HG03095 (cell line): ENCODE measurements around the gene LHX5.

Experiments
- ATAC-seq: cut with Tn5 transposase; IDR thresholded peaks from one replicate; pipeline ENCODE4 v1.9.1; 2021; ENCODE audit warnings: moderate library complexity; ENCODE audit not compliant: unreplicated experiment

Gene LHX5

GRCh38 chr12:113478351-113479011 is 6.8 kb upstream of the LHX5 start:
- ATAC-seq = no peak

DNA sequence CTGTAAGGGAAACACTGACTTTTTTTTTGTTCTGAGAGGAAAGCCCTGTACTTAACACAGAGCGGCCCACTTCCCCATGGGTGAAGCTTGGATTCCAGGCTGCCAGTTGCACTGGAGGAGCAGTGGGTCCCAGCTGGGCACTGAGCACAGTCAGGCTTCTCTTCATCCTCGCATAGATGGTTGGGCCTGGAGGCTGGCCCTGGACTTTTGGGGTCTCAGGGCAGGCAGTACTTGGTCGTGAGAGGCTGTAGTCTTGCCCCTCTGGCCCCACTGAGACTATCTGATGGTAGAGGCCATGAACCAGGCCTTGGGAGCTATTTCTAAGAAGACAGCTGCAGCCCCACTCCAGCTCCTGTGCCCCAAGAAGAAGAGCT is 6.2 kb upstream of the LHX5 start:
- no peak for ATAC-seq

GRCh38 chr12:113477171-113477841 is 5.6 kb upstream of the LHX5 start:
- no peak for ATAC-seq

GRCh38 chr12:113476176-113476986 is 4.7 kb upstream of the LHX5 start:
- ATAC-seq = no peak

DNA sequence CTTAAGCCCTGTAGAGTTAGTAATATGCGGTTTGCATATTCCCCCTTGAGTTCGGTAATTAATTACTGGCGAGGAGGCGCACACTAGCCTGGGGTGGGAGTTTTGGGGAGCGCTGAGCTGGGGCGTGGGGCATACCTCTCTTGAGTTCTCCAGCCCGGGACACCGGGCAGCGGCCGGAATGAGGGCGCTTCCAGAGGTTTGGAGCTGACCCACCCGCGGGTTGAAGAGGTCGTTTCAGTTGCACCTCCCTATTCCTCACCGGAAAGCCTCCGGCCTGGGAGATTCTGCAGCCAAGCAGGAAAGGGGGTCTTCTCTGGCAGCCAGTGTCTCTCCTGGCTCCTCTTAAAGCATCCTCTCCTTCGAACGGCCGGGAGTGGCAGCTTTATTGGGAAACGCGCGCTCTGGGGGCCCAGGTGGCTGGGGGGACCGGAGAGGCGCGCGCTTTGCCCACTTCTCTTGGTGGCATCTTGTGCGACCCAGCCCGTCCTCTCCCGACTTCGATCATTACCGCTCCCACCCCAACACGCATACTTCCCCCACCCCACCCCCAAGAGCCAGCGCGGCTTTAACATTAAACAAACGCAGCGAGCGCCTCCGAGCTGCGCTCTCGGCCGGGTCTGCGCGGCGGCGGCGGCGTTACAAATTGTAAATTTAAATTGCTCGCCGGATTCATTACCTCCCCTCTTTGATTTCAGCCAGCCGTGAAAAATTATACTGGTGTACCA is 3.9 kb upstream of the LHX5 start:
- ATAC-seq = no peak

DNA sequence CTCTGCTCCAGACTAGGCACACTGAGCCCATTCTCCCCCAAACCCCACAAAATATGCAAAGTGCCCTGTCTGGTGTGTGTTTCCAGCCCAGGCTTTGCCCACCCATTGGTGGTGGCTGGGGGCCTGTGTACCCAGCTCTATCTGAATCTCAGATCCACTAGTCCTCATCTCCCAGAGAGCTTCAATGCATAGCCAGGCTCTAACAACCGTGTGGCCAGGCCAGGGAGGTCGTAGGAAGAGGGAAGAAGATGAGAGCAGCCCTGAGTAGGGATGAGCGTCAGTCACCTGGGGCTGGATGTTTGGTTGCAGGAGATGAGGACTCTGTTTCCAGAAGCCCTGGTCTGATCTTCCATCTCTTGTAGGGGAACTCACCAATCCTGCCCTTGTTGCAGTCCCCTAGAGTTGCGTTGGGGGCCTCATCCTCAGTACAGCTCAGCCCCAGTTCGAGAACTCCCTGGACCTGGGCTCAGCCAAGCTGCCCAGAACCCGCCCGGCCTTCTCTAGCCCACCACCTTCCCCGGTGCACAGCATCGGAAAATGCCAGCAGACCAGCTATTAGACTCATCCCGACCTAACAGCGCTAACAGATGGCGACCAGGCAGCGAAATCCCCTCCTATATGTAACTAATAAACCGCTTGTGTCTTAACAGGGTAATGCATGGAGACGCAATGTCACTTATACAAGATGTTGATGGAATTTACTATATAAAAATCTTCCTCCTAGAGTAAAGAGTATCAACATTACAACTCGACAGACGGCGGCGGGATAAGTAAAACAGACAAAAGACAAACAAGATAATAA is 3.2 kb upstream of the LHX5 start:
- ATAC-seq = no peak

DNA sequence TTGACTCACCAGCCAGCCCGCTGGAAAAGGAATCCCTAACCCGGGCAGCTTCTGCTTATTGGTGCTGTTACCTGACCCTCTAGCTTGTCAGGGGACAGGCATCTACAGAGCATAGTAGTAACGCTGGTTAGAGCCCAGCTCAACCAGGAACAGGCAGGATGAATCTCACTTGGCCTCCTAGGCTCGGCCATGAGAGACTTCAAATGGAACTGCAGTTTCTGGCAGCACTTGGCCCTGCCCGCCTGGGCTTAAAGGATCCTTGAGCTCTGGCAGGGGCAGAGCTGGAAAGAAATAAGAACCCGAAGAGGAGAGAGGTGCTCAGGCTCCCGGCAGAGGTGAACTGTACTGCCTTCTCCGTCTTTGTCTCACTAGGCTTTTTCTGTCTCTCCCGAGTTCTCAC is 2.3 kb upstream of the LHX5 start:
- ATAC-seq = no peak

DNA sequence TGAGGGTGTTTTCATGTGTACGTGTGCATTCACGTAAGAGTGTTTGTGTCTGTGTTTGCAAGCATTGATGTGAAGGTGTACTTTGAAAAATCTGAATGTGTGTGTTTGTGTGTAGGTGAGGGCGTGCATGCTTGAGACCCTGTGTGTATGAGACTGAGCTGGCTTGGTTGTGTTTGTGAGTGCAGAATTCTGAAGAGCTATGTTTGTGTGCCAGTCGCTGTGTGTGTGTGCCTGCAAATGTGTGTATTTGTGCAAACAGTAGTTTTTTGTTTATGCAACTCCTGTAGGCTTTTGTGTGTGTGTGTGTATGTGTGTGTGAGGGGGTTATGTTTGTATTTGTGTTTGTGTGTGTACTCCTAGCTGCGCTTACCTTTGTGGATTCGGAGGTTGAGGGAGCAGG is 1.7 kb upstream of the LHX5 start:
- ATAC-seq = no peak

GRCh38 chr12:113472191-113473121 is 785 bp upstream of the LHX5 start:
- no peak for ATAC-seq

DNA sequence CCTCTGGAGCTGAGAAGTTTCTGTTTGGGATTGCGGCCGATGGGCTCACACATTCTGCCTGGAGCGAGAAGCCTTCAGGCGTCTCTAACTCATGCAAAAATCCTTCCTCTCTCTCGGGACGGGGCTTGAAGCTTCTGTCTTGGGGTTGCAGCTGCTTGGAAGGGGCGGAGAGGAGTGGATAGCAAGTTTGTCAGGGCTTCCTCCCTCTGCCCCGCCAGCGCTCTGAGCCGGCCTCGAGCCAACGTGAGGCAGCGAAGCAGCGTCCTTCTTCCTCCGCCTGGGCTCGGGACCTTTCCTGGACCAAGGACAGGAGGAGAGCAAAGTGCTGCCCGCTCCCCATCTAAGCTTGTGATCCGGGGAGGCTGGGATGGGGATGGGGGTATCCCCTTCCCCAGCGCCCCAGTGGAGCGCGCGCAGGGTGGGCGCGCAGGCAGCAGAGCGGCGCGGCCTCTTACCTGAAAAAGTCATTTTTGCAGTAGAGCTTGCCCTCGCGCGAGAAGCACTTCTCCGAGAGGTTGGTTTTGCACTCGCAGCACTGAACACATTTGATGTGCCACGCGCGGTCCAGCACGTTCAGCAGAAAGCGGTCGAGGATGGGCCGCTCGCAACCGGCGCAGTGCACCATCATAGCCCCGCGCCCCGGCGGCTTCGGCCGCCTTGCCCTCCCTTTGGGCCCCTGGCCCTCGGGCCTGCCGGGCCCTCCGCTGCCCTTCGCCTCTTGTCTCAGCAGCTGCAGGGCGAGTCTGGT is 626 bp downstream of the LHX5 start:
- ATAC-seq = no peak

DNA sequence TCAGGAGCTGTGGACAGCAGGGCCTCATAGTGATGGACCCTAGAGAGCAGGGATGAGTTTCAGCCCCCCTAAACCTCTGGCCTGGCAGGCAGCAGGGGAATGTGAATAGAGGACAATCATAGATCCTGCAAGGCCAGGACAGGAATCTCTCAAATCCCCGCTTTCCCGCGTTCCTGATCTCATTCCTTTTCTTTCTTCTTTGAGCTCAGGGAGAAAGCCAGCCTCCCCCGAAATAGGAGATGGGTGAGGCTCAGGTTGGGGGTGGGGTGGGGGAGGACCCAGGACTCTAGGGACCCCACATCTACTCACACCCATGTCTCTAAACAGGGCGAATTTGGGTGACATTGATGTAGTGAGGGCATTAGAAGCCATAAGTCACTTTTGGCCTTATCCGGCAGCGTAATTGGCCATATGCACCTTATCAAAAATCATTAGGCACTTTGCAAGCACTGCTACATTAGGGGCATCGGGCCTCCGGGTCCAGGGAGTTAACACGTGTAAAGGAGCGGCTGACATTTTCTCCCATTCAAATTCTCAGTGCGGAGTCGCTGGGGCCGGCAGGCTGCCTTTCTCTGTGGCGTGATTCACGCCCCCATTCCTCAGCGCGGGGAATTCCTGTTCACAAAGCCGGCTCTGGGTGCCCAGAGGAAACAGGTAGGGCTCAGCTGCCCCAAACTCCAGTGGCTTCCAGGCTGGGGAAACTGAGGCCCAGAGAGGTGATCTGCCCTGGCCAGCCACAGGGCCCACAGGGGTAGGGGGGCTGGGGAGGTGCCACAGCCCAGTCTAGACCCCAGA is 1.5 kb downstream of the LHX5 start:
- ATAC-seq = no peak

DNA sequence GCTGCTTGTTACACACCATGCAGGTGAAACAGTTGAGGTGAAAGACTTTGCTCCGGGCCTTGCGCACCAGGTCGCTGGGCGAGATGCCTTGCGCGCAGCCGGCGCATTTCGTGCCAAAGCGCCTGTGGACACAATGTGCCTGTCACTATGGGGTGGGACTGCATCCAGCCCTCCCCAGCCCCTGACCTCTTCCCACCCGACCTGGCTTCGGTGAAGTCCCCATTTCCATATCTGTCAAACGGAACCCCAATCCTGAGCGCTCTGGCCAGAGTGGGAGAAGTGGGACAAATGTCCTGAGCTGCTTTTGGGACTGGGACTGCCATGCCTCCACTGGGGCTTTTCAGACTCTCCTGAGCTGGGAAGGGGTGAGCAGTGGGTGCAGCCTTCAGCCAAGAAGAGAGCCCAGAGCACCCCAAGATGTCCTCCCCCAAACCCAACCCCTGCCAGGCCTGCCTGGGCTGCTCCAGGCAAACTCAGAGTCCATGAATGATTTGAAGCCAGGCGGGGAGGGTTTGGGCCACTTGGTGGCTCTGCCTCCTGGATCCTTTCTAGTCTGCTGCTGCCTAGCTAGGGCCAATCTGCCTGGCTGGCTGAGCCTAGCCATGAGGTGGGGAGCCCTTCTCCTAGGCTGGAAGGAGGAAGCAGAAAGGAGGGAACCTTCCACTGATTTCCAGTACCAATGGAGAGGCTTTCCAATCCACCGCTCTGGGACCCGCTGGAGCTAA is 2.3 kb downstream of the LHX5 start:
- ATAC-seq = no peak

GRCh38 chr12:113468365-113469223 is 3.1 kb downstream of the LHX5 start:
- no peak for ATAC-seq

GRCh38 chr12:113467502-113468364 is 3.9 kb downstream of the LHX5 start:
- ATAC-seq = no peak

- ATAC-seq = no peak
Measured at GRCh38 chr12:113467142-113467501, 4.5 kb downstream of the LHX5 start.
